Bronchial epithelial cell (primary cell): ENCODE data around the gene EFCAB8. TPM values are rescaled to one million over a fixed set of nuclear protein-coding genes. Genes with fewer than 3 reads are reported as not detected.

Experiments
- DNase-seq: peaks from one replicate; pipeline ENCODE4 v3.0.0-alpha.2; 2010; ENCODE audit warnings: low read depth
- FAIRE-seq: peaks from 2 replicates; lab custom pipeline; 2011; peaks lifted over from hg19 to GRCh38; lab: Jason Lieb, UNC
- H3K27me3 ChIP-seq: 2 replicates; pipeline ENCODE4 v1.5.1; 2011; ENCODE audit warnings: low read length; ENCODE audit not compliant: control insufficient read depth, insufficient read depth
- H3K36me3 ChIP-seq: 2 replicates; pipeline ENCODE4 v1.5.1; 2011; ENCODE audit warnings: low read length; ENCODE audit not compliant: control insufficient read depth, insufficient read depth
- H3K4me3 ChIP-seq: 2 replicates; pipeline ENCODE4 v1.5.1; 2011; ENCODE audit warnings: mild to moderate bottlenecking, low read depth, low read length, control low read depth
- CTCF ChIP-seq: IDR thresholded peaks from 2 replicates; pipeline ENCODE4 v1.5.1; 2011; ENCODE audit warnings: mild to moderate bottlenecking, moderate library complexity, low read length, control low read depth, inconsistent platforms; ENCODE audit not compliant: insufficient read depth, severe bottlenecking
- total RNA-seq: library from RNA; depleted of rRNA; stranded (reverse); fragments of >200 nt; gene quantifications from 2 replicates; pipeline ENCODE4 v1.2.1, GENCODE V29; 2014

Gene EFCAB8
- total RNA-seq, 1 donor from 2014 or later: under 0.01 TPM

DNA sequence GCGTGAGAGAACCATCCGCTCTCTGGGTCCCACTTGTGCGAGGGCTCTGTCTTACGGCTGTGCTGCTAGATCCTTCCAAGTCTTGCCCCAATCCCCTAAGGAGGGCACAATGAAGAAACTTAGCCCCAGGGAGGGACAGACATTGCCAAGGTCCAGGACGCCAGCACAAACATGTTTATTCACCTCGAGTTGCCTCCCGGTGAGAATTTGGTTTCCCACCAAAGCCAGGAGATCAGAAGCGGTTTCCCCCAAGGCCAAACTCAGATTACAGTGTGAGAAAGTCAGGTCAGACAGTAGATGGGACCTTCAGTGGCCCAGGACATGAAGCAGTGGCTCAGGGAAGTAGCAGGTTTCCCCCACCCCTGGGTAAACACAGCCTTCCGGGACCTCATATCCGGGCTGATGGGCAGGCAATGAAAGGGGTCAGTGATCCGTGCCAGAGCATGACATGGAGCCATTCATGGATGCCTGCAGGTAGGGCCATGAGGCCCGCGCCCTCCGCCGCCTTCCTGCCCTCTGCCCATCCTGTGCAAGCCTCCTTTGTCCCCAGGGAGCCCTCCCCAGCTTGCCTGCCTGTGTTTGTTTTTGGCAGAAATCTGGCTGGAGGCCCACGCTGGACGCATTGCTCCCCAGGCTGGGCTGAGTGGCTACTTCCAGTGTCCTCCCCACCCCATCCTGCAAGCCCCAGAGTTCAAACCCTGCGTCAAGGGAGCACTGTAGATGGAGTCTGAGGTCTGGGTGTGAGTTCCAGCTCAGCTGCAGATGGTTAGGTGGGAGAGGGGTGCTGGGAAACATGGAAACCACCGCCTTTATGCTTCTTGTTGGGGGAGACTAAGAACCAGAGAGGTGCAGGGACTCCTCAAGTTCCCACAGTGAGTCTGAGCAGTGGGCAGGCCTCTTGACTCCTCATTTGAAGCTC, 150.8 kb downstream of the EFCAB8 start:
- no peak for TF ChIP-seq CTCF
- FAIRE-seq: no peak
- H3K27me3 ChIP-seq: peaks cover 1% of the 10 kb centered on the region
- no peak for DNase-seq
- H3K36me3 ChIP-seq: no peaks in the 10 kb centered on the region
- H3K4me3 ChIP-seq: no peak overlapping the region

DNA sequence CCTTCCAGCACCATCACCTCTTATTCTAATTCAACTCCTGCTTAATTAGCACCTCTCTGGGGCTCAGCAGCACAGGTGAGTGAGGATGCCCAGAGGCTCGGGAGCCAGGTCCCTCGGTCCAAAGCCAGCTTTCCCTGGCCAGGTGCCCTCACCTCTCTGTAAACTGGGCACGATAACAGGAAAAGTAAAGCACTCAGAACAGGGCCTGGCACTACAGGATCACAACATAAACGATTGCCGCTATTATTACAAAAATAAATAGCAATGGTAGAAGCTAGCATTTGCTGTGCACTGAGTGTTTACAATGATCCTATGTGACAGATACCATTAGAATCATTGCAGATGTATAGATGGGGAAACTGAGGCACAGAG, 151.4 kb downstream of the EFCAB8 start:
- TF ChIP-seq CTCF: no peak
- Histone ChIP-seq H3K4me3 (no peak overlapping the region), H3K36me3 (no peaks in the 10 kb centered on the region), H3K27me3 (peaks cover 1% of the 10 kb centered on the region)
- no peak for FAIRE-seq
- no peak for DNase-seq

GRCh38 chr20:33010674-33011449, 152.1 kb downstream of the EFCAB8 start:
- TF ChIP-seq CTCF: no peak
- Histone ChIP-seq H3K36me3 (no peaks in the 10 kb centered on the region), H3K27me3 (peaks cover 1% of the 10 kb centered on the region), H3K4me3 (no peak overlapping the region)
- DNase-seq: no peak
- no peak for FAIRE-seq

Other genes with a start within 250 kb of the EFCAB8 start
- under 0.01 TPM in 2 replicates for gene C20orf203, start 185.0 kb upstream of the EFCAB8 start, total RNA-seq
- gene COMMD7, start 115.5 kb upstream of the EFCAB8 start, total RNA-seq: 10.5 and 18.9 TPM in 2 replicates
- gene DNMT3B, start 96.5 kb upstream of the EFCAB8 start, total RNA-seq: 0.79 and 2.4 TPM in 2 replicates
- 68.5 and 84.2 TPM in 2 replicates for gene MAPRE1, start 39.0 kb upstream of the EFCAB8 start, total RNA-seq
- not detected in 2 replicates for gene SUN5, start 145.5 kb downstream of the EFCAB8 start, total RNA-seq
- gene BPIFB2, start 148.8 kb downstream of the EFCAB8 start, total RNA-seq: not detected in 2 replicates
- not detected in 2 replicates for gene BPIFB6, start 172.7 kb downstream of the EFCAB8 start, total RNA-seq
- not detected in 2 replicates for gene BPIFB3, start 195.0 kb downstream of the EFCAB8 start, total RNA-seq
- not detected in 2 replicates for gene BPIFB4, start 220.7 kb downstream of the EFCAB8 start, total RNA-seq